Stimulated activated CD4-positive, alpha-beta T cell treated with anti-CD3 and anti-CD28 coated beads, Interleukin-1b, Interleukin-23, amount 100 ng/mL, for 1 hour (primary cell): ENCODE measurements around the gene TRIM59.
A peak's percentile ranks its signal among the peaks of the same experiment; 100 is the strongest.

ENCODE experiments used
- DNase-seq, 2 donors: peaks; one replicate each; pipeline ENCODE4 v3.0.0-alpha.2; 2020; ENCODE audit warnings: low read depth in 2 of 2

The TRIM59 gene

GRCh38 chr3:160449636-160450598 is at the start of gene TRIM59:
TSS of gene TRIM59 (minus strand) at chr3:160449786. CDS start at chr3:160439183, 10,603 bp downstream.
- DNase-seq = peak; percentile 89 to 93

GRCh38 chr3:160498202-160498601 is 48.6 kb upstream of the TRIM59 start:
- DNase-seq = no peak

GRCh38 chr3:160490166-160490565 is 40.6 kb upstream of the TRIM59 start:
- no peak for DNase-seq

- DNase-seq = no peak
These were observed 36.9 kb upstream of the TRIM59 start for GRCh38 chr3:160486459-160486869.

GRCh38 chr3:160482796-160483195 is 33.2 kb upstream of the TRIM59 start:
- DNase-seq = no peak

- DNase-seq = no peak
These were observed 32.3 kb upstream of the TRIM59 start for GRCh38 chr3:160481856-160482255.

GRCh38 chr3:160480931-160481330 is 31.3 kb upstream of the TRIM59 start:
- no peak for DNase-seq

DNA sequence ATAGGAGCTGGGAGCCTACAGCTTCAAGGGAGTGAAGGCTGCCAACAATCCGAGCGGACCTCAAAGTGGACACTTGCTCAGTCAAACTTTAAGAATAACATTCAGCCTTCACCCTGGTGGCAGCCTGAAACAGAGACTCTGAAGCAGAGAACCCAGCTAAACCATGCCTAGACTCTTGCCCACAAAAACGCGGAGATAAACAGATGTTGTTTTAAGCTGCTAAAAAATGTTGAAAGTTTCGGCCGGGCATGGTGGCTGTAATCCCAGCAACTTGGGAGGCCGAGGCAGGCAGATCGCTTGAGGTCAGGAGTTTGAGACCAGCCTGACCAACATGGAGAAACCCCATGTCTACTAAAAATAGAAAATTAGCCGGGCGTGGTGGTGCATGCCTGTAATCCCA is 29.8 kb upstream of the TRIM59 start:
- no peak for DNase-seq

DNA sequence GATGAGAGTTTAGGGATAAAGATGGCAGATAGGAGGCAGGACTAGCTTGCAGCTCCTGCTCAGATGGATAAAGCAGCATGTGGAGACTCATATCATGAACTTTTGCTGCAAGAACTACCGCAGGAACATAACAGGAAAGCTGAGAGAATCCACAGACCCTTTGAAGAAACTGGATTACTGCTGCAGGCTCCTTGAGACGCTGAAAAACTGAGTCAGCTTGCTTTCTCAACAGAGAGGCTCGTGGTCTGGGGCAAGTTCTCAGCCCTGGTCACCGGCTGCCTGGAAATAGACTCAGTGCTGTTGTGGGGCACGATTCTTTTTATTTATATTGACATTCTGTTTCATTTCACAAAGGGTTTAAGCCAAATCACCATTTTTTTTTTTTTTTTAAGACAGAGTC is 28.8 kb upstream of the TRIM59 start:
- DNase-seq = no peak

DNA sequence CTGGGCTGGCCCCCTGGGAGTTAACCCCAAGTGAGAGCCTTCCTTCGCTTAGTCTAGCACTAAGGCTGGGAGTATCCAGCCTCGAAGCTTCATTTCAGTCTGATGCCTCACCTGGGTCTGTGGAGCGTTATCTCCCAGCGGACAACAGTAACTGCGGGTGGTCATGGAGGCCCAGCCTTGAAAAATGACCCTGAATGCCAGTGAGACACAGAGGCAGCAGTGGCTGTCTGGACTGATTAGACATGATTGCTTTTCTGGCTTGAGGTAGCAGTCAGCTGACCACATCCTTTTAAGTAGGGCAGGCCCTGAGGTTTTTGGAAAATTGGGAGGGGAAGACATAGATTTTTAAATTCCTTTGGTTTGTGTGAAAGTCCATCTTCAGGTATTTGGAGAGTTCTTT is 28.2 kb upstream of the TRIM59 start:
- DNase-seq = no peak

DNA sequence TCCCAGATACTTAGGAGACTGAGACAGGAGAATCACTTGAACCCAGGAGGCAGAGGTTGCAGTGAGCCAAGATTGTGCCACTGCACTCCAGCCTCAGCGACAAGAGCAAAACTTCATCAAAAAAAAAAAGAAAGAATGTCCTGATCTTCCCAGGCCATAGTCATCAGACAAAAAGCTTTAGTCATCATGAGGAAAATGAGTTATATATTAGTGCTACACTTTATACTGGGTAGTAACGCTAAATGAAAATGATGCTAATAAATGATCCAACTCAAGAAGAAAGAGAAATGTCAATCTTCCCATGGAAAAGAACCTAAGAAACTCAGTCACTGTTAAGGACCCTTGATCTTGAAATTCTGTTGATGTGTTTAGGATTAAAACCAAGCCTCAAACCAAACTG is 26.3 kb upstream of the TRIM59 start:
- no peak for DNase-seq

GRCh38 chr3:160475153-160475552 is 25.6 kb upstream of the TRIM59 start:
- DNase-seq = no peak

DNA sequence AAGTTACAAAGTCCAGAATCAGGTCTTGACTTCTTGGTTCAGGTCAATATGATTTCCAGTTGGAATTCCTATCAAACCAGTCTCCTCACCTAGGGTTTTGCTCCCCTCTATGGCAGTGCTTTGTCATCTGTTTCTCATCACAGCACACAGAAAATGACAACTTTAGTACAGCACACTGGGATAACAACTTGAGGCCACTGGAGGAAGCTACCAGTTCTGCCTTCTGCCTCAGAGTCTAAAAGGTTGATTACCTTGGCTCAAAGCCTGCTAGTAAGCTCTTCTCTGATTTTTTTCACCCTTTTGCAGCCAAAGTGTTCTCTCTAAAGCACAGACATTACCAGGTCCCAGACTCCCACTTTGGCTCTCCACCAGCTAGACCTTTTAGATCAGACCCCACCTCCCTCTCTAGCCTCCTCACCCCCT is 24.8 kb upstream of the TRIM59 start:
- DNase-seq = no peak

DNA sequence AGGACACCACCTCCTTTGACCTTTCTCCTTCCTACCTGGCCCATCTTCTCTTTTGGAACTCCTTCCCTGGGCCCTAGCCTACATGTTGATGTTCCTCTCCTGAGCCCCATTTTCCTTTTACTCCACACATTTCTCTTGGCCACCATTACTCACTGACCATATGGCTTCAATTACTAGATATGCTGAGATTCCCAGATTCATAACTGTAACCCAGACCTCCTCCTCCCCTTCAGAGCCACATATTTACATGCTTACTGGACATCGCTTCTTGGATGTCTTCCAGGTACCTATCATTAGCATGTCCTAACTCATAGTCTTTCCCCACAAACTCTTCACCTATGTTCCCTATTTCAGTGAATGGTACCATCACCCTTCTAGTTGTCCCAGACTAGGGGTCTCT is 24.4 kb upstream of the TRIM59 start:
- DNase-seq = no peak

GRCh38 chr3:160473221-160473620 is 23.6 kb upstream of the TRIM59 start:
- DNase-seq = no peak

- no peak for DNase-seq
These were observed 22.8 kb upstream of the TRIM59 start for GRCh38 chr3:160472344-160472743.

DNA sequence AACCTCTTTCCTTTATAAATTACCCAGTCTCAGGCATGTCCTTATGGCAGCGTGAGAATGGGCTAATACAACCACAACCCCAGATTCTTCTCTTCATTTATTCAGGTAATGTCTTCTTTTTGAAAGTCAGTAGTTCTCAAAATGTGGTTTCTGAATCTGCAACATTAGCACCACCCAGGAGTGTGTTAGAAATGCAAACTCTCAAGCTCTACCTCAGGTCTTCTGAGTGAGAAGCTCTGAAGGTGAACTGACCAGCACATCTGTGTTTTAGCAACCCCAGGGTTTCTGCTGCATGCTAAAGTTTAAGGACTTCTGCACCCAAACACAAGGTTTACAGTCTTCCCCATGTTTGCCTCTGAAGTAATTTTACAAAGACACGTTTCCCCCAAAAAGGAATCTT is 22.3 kb upstream of the TRIM59 start:
- DNase-seq = no peak

GRCh38 chr3:160470181-160470580 is 20.6 kb upstream of the TRIM59 start:
- DNase-seq = no peak

DNA sequence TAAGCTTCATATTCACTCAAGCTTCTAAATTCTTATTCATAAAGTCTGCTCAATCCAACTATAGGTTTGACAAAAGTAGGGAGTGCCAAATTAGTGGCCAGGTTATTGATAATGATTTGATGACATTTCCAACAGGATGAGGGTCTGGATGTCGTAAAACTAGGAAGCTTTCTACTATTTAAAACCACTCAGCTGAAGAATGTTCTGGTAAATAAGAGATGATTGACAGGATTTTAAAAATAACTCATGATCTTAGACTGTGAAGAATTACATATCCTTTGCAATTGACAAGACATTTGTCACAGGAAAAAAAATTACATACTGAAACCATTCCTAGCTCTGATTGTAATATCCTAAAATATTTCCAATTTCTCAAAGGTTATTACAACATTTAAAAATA is 15.4 kb upstream of the TRIM59 start:
- DNase-seq = no peak

DNA sequence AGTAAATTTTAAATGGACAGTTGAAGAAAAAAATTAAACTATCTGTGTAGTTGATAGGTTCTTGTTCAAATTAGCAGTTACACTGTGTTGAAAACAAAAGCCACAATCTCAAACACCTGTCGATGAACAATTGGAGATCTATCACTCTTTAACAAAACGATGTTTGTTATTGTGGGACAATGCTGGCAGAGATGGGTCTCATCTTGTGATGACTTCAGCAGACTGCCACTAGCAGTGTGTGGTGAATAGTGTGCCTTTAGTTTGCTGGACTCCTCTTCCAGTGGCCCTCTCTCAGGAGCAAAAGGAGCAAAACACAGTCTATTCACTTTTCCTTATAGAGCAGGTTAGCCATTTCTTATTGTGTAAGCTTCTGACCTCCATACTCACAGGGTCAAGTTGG is 14.7 kb upstream of the TRIM59 start:
- no peak for DNase-seq

DNA sequence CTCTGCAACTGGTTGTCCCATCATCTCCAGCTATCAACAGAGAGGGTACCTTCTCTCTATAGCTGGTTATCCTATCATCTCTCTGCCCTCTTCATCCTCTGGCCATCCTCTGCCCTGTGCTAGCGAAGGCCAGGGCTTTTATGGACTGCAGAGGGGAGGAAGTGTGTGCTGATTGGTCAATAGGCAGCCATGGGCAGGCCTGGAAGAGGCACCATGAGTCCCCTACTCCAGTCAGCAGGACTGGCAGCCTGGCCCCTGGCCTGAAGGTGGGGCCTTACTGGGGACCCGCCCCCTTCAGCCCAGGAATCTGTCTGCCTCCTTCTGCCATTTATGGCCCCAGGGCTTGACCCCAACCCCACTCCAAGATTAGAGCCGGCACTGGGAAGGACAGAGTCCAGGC is 10.4 kb upstream of the TRIM59 start:
- no peak for DNase-seq

- no peak for DNase-seq
These were observed 9.9 kb upstream of the TRIM59 start for GRCh38 chr3:160459450-160459970.

DNA sequence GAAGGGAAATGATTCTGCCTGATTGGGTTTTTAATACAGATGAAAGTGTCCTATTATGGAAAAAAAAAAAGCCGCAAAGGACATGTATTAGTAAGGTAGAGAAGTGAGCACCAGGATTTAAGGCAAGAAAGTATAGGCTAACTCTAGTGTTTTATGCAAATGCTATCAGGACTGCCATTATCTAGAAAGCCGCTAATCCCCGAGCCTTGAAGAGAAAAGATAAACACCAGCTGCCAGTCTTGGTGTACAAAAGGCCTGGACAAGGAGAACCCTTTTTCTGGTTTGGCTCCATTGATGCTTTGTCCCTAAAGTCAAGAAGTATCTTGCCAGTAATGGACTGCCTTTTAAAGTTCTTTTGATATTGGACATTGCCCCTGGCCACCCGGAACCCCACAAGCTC is 8.6 kb upstream of the TRIM59 start:
- DNase-seq = no peak
